H9 (cell line): ENCODE measurements around the gene EDC3. TPM values are rescaled to one million over a fixed set of nuclear protein-coding genes. Genes with fewer than 3 reads are reported as not detected.
"Not testable (repeated sequence)": the region's sequence is repeated elsewhere in the genome, so short reads cannot be mapped to it uniquely, and the experiment has no call there.

Source experiments
- DNase-seq: peaks from one replicate; pipeline ENCODE4 v3.0.0-alpha.2; 2017
- H2AFZ ChIP-seq: one replicate; pipeline ENCODE4 v1.6.1; 2013; ENCODE audit warnings: mild to moderate bottlenecking, low read length, control low read depth, moderate library complexity
- H2AK5ac ChIP-seq: 2 replicates; pipeline ENCODE4 v1.6.1; 2013; ENCODE audit warnings: low read length, control low read depth, mixed read lengths; ENCODE audit not compliant: insufficient read length
- H2BK120ac ChIP-seq: one replicate; pipeline ENCODE4 v1.6.1; 2013; ENCODE audit warnings: low read depth, mild to moderate bottlenecking, low read length, control low read depth, inconsistent platforms; ENCODE audit not compliant: poor library complexity, severe bottlenecking
- H2BK12ac ChIP-seq: 2 replicates; pipeline ENCODE4 v1.6.1; 2013; ENCODE audit warnings: low read length, control low read depth, mixed read lengths, low read depth; ENCODE audit not compliant: insufficient read length
- H2BK15ac ChIP-seq: 2 replicates; pipeline ENCODE4 v1.6.1; 2013; ENCODE audit warnings: low read depth, low read length, control low read depth
- H2BK20ac ChIP-seq: one replicate; pipeline ENCODE4 v1.6.1; 2013; ENCODE audit warnings: low read depth, mild to moderate bottlenecking, low read length, control low read depth, inconsistent platforms; ENCODE audit not compliant: poor library complexity, severe bottlenecking
- H2BK5ac ChIP-seq: 2 replicates; pipeline ENCODE4 v1.6.1; 2013; ENCODE audit warnings: low read length, control low read depth, mixed read lengths; ENCODE audit not compliant: insufficient read length
- H3K14ac ChIP-seq: 2 replicates; pipeline ENCODE4 v1.6.1; 2013; ENCODE audit warnings: low read length, control low read depth; ENCODE audit not compliant: insufficient read depth
- H3K18ac ChIP-seq: 2 replicates; pipeline ENCODE4 v1.6.1; 2013; ENCODE audit warnings: low read depth, mild to moderate bottlenecking, mixed read lengths, low read length, control low read depth; ENCODE audit not compliant: insufficient read length
- H3K23ac ChIP-seq: 2 replicates; pipeline ENCODE4 v1.6.1; 2013; ENCODE audit warnings: low read length, control low read depth, mixed read lengths, low read depth; ENCODE audit not compliant: insufficient read length
- H3K23me2 ChIP-seq: 2 replicates; pipeline ENCODE4 v1.6.1; 2013; ENCODE audit warnings: low read depth, mild to moderate bottlenecking, mixed read lengths, low read length, control low read depth; ENCODE audit not compliant: insufficient read length, poor library complexity, severe bottlenecking
- H3K27ac ChIP-seq: 2 replicates; pipeline ENCODE4 v1.5.1; 2013; ENCODE audit warnings: low read length, control low read depth, mixed read lengths, low read depth; ENCODE audit not compliant: insufficient read length
- H3K27me3 ChIP-seq: 2 replicates; pipeline ENCODE4 v1.6.1; 2013; ENCODE audit warnings: low read length, control low read depth, inconsistent platforms; ENCODE audit not compliant: insufficient read depth
- H3K4ac ChIP-seq: 2 replicates; pipeline ENCODE4 v1.6.1; 2013; ENCODE audit warnings: low read depth, mild to moderate bottlenecking, control low read depth, inconsistent platforms, low read length, moderate library complexity
- H3K4me1 ChIP-seq: 2 replicates; pipeline ENCODE4 v1.6.1; 2013; ENCODE audit warnings: low read length, control low read depth, inconsistent platforms; ENCODE audit not compliant: insufficient read depth
- H3K4me2 ChIP-seq: 2 replicates; pipeline ENCODE4 v1.6.1; 2013; ENCODE audit warnings: low read length, control low read depth, mixed read lengths; ENCODE audit not compliant: insufficient read length, insufficient read depth
- H3K56ac ChIP-seq: 2 replicates; pipeline ENCODE4 v1.6.1; 2013; ENCODE audit warnings: low read depth, mild to moderate bottlenecking, mixed read lengths, low read length, control low read depth; ENCODE audit not compliant: insufficient read length
- H3K79me1 ChIP-seq: 2 replicates; pipeline ENCODE4 v1.6.1; 2013; ENCODE audit warnings: low read depth, mild to moderate bottlenecking, moderate library complexity, low read length, control low read depth, inconsistent platforms; ENCODE audit not compliant: insufficient read depth, poor library complexity, severe bottlenecking
- H3K79me2 ChIP-seq: 2 replicates; pipeline ENCODE4 v1.6.1; 2013; ENCODE audit warnings: low read length, control low read depth, inconsistent platforms; ENCODE audit not compliant: insufficient read depth
- H3K9ac ChIP-seq: 2 replicates; pipeline ENCODE4 v1.6.1; 2013; ENCODE audit warnings: low read length, control low read depth, mixed read lengths; ENCODE audit not compliant: insufficient read length; ENCODE audit errors: extremely low read depth
- H3K9me3 ChIP-seq: one replicate; pipeline ENCODE4 v1.6.1; 2013; ENCODE audit warnings: low read depth, low read length, inconsistent platforms; ENCODE audit not compliant: control insufficient read depth
- H3T11ph ChIP-seq: one replicate; pipeline ENCODE4 v1.6.1; 2013; ENCODE audit warnings: mild to moderate bottlenecking, low read length, control low read depth, inconsistent platforms
- H4K20me1 ChIP-seq: one replicate; pipeline ENCODE4 v1.6.1; 2013; ENCODE audit not compliant: control insufficient read depth, insufficient read length, insufficient read depth
- H4K5ac ChIP-seq: 2 replicates; pipeline ENCODE4 v1.6.1; 2013; ENCODE audit warnings: low read depth, mild to moderate bottlenecking, mixed read lengths, low read length, control low read depth; ENCODE audit not compliant: insufficient read length
- H4K8ac ChIP-seq: replicated peaks from 2 replicates; pipeline ENCODE4 v1.6.1; 2013; ENCODE audit warnings: low read length, control low read depth, mixed read lengths, low read depth; ENCODE audit not compliant: insufficient read length
- H4K91ac ChIP-seq: 2 replicates; pipeline ENCODE4 v1.6.1; 2013; ENCODE audit warnings: low read depth, mild to moderate bottlenecking, moderate library complexity, mixed read lengths, low read length, control low read depth; ENCODE audit not compliant: insufficient read length
- H3K27ac Mint-ChIP-seq, 3 experiments: 2 replicates in 2 of 3; 3 replicates in 1 of 3; pipeline ENCODE4 v1.8.0; 2020 to 2021; ENCODE audit warnings: mixed read lengths in 3 of 3, mild to moderate bottlenecking in 1 of 3, moderate library complexity in 1 of 3
- H3K27me3 Mint-ChIP-seq: 2 replicates; pipeline ENCODE4 v1.8.0; 2021; ENCODE audit warnings: low read depth, mild to moderate bottlenecking, moderate library complexity, mixed read lengths
- H3K36me3 Mint-ChIP-seq, 3 experiments: 2 replicates in 2 of 3; 3 replicates in 1 of 3; pipeline ENCODE4 v1.8.0; 2020 to 2021; ENCODE audit warnings: low read depth in 3 of 3, mixed read lengths in 3 of 3; ENCODE audit not compliant: insufficient read depth in 1 of 3
- H3K4me1 Mint-ChIP-seq, 2 experiments: 2 replicates each; pipeline ENCODE4 v1.8.0; 2020; ENCODE audit warnings: mixed read lengths in 2 of 2
- H3K4me3 Mint-ChIP-seq, 2 experiments: 2 replicates in 1 of 2; 3 replicates in 1 of 2; pipeline ENCODE4 v1.8.0; 2020 to 2021; ENCODE audit warnings: mild to moderate bottlenecking in 2 of 2, mixed read lengths in 2 of 2, moderate library complexity in 1 of 2
- H3K9me3 Mint-ChIP-seq, 2 experiments: 2 replicates in 1 of 2; 3 replicates in 1 of 2; pipeline ENCODE4 v1.8.0; 2020; ENCODE audit warnings: mild to moderate bottlenecking in 2 of 2, mixed read lengths in 2 of 2, moderate library complexity in 1 of 2
- WGBS: extraction: QIAGEN DNeasy Blood & Tissue Kit; methylation state at CpG from one replicate; pipeline ENCODE4 v1.1.7; 2013; ENCODE audit warnings: missing lambda C conversion rate, low lambda C conversion rate, mixed read lengths; ENCODE audit not compliant: insufficient read length; ENCODE audit errors: extremely low coverage; 5-methylcytosine and 5-hydroxymethylcytosine counted together
- total RNA-seq: library from RNA; stranded (reverse); gene quantifications from 2 replicates; pipeline ENCODE4 v1.2.1, GENCODE V29; 2021
- TF ChIP-seq, protein P1 (sequence below): fragments of 200-600 bp; sonication (generic); conservative IDR thresholded peaks from 3 replicates; pipeline ENCODE4 v1.8.0; 2021; ENCODE audit warnings: antibody characterized with exemption, mild to moderate bottlenecking

EDC3 gene
- total RNA-seq, 1 experiment from 2014 or later, result 60.5 TPM

DNA sequence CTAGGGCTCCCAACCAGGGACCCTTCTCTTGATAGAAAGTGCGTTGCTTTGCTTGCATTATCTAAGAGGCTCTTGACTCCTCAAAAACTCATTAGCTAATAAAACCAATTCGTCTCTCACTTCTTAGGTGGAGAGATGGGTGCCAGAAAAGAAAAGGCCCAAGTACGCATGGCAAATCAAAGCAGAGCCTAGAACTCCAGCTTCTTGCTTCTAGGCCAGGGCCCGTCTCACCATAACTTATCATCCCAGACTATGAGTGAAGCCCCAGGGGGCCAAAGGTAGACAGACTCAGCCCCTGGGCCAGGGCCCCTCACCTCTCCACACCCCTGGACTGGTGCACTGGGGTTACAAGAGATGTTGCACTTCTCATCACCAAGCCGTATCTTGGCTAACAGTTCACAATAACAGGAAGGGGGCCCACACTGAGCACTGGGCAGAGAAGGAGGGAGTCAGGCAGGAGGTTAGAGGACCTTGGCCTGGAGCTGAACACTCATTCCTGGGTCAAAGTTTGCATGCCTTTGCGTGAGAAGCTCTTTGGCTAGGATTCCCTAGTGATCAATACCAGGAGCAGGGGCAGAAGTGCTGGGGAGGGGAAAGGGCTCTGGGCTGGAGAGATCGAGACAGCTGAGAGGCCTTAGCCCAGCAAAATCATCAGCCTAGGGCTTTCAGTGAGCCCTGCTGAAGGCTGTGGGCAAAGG lies 34.9 kb upstream of the EDC3 start:
- Histone ChIP-seq H2BK15ac (no peak overlapping the region), H3K56ac (no peak overlapping the region), H3K18ac (no peak overlapping the region), H2BK20ac (no peak overlapping the region), H2AFZ (no peak overlapping the region), H4K5ac (no peak overlapping the region), H3K79me2 (no peaks in the 10 kb centered on the region), H3K4me1 (no peaks in the 10 kb centered on the region), H4K8ac (no peak overlapping the region), H2BK120ac (no peak overlapping the region), H2BK12ac (no peak overlapping the region), H3K14ac (no peak overlapping the region), H3T11ph (no peak overlapping the region), H3K23me2 (peaks cover 9% of the 10 kb centered on the region), H2BK5ac (no peak overlapping the region), H2AK5ac (no peak overlapping the region), H3K4ac (no peak overlapping the region), H3K23ac (no peak overlapping the region), H3K27me3 (peaks cover 7% of the 10 kb centered on the region; the same call in 1 of the 2 replicates), H3K79me1 (no peaks in the 10 kb centered on the region), H3K9me3 (no peaks in the 10 kb centered on the region), H4K20me1 (no peaks in the 10 kb centered on the region), H3K27ac (no peak overlapping the region), H4K91ac (no peak overlapping the region), H3K9ac (no peak overlapping the region), H3K4me2 (no peak overlapping the region)
- Mint-ChIP-seq H3K27me3 (peaks cover 82% of the 10 kb centered on the region), H3K4me3 (no peak overlapping the region), H3K36me3 (no peaks in the 10 kb centered on the region; a peak in 2 of 7 replicates), H3K9me3 (peaks cover 6 to 12% of the 10 kb centered on the region in 2 experiments), H3K4me1 (peaks cover 3% of the 10 kb centered on the region in 2 experiments; a peak in 2 of 4 replicates), H3K27ac (no peak overlapping the region)
- no peak for DNase-seq
- WGBS, result no CpG with 5 or more reads among the region's 7 CpGs
- TF ChIP-seq, protein P1, sequence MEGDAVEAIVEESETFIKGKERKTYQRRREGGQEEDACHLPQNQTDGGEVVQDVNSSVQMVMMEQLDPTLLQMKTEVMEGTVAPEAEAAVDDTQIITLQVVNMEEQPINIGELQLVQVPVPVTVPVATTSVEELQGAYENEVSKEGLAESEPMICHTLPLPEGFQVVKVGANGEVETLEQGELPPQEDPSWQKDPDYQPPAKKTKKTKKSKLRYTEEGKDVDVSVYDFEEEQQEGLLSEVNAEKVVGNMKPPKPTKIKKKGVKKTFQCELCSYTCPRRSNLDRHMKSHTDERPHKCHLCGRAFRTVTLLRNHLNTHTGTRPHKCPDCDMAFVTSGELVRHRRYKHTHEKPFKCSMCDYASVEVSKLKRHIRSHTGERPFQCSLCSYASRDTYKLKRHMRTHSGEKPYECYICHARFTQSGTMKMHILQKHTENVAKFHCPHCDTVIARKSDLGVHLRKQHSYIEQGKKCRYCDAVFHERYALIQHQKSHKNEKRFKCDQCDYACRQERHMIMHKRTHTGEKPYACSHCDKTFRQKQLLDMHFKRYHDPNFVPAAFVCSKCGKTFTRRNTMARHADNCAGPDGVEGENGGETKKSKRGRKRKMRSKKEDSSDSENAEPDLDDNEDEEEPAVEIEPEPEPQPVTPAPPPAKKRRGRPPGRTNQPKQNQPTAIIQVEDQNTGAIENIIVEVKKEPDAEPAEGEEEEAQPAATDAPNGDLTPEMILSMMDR, result no peak

DNA sequence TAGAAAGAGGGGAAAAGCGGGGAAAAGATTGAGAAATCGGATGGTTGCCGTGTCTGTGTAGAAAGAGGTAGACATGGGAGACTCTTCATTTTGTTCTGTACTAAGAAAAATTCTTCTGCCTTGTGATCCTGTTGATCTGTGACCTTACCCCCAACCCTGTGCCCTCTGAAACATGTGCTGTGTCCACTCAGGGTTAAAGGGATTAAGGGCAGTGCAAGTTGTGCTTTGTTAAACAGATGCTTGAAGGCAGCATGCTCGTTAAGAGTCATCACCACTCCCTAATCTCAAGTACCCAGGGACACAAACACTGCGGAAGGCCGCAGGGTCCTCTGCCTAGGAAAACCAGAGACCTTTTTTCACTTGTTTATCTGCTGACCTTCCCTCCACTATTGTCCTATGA lies 33.5 kb upstream of the EDC3 start:
- H2BK15ac ChIP-seq, DNase-seq, H2BK5ac ChIP-seq, H3K4me2 ChIP-seq, H3K27me3 ChIP-seq, H3T11ph ChIP-seq, H3K79me2 ChIP-seq, H2BK120ac ChIP-seq, H3K9me3 ChIP-seq, H3K56ac ChIP-seq, H4K91ac ChIP-seq, H3K27ac Mint-ChIP-seq, H4K20me1 ChIP-seq, H3K4me1 Mint-ChIP-seq, H2BK12ac ChIP-seq, H2AK5ac ChIP-seq, H2AFZ ChIP-seq, H3K4me3 Mint-ChIP-seq, H3K36me3 Mint-ChIP-seq, H3K4me1 ChIP-seq, H4K5ac ChIP-seq, H2BK20ac ChIP-seq, H4K8ac ChIP-seq, H3K18ac ChIP-seq, H3K27ac ChIP-seq, H3K14ac ChIP-seq, H3K79me1 ChIP-seq, H3K23ac ChIP-seq, H3K9ac ChIP-seq, H3K4ac ChIP-seq: not testable (repeated sequence)
- Mint-ChIP-seq H3K9me3 (peaks cover 6 to 12% of the 10 kb centered on the region in 2 experiments), H3K27me3 (peaks cover 82% of the 10 kb centered on the region)
- no CpG with 5 or more reads among the region's 6 CpGs for WGBS
- H3K23me2 ChIP-seq, result peaks cover 12% of the 10 kb centered on the region
